Stimulated activated CD4-positive, alpha-beta T cell treated with anti-CD3 and anti-CD28 coated beads, Interleukin-4, amount 100 ng/mL, for 1 hour (primary cell): ENCODE results near the gene DNAH1.

Experiments
- DNase-seq: peaks from one replicate; pipeline ENCODE4 v3.0.0-alpha.2; 2020

The DNAH1 gene

GRCh38 chr3:52393959-52394670, 78.0 kb downstream of the DNAH1 start:
- DNase-seq, result no peak

- no peak for DNase-seq
Measured at GRCh38 chr3:52394751-52395502, 78.8 kb downstream of the DNAH1 start.

- DNase-seq, result no peak
Measured at GRCh38 chr3:52395503-52395865, 79.4 kb downstream of the DNAH1 start.

- DNase-seq, result no peak
Measured at GRCh38 chr3:52396011-52396906, 80.1 kb downstream of the DNAH1 start.

GRCh38 chr3:52396907-52397591, 80.9 kb downstream of the DNAH1 start:
- DNase-seq, result no peak

- no peak for DNase-seq
Measured at GRCh38 chr3:52397676-52398399, 81.7 kb downstream of the DNAH1 start.

GRCh38 chr3:52398670-52399081, 82.6 kb downstream of the DNAH1 start:
- DNase-seq, result no peak

GRCh38 chr3:52399131-52399530, 83.0 kb downstream of the DNAH1 start:
- DNase-seq, result no peak

GRCh38 chr3:52399593-52399992, 83.5 kb downstream of the DNAH1 start:
- DNase-seq, result no peak

- DNase-seq, result no peak
Measured at GRCh38 chr3:52400275-52400793, 84.2 kb downstream of the DNAH1 start.

- no peak for DNase-seq
Measured at GRCh38 chr3:52401021-52401420, 84.9 kb downstream of the DNAH1 start.

- DNase-seq, result no peak
Measured at GRCh38 chr3:52401551-52401950, 85.4 kb downstream of the DNAH1 start.

- no peak for DNase-seq
Measured at GRCh38 chr3:52402101-52402521, 86.0 kb downstream of the DNAH1 start.

GRCh38 chr3:52402706-52403270, 86.7 kb downstream of the DNAH1 start:
- no peak for DNase-seq

- DNase-seq, result no peak
Measured at GRCh38 chr3:52403271-52403841, 87.2 kb downstream of the DNAH1 start.

- DNase-seq, result no peak
Measured at GRCh38 chr3:52403955-52404354, 87.8 kb downstream of the DNAH1 start.

GRCh38 chr3:52404391-52404790, 88.3 kb downstream of the DNAH1 start:
- DNase-seq, result no peak

- DNase-seq, result no peak
Measured at GRCh38 chr3:52405066-52405465, 88.9 kb downstream of the DNAH1 start.

- no peak for DNase-seq
Measured at GRCh38 chr3:52405601-52406110, 89.5 kb downstream of the DNAH1 start.

GRCh38 chr3:52406231-52406661, 90.1 kb downstream of the DNAH1 start:
- no peak for DNase-seq
